Measurements from ENCODE around the gene CHAT.

GRCh38 chr10:49614242-49615198 lies 683 bp downstream of the CHAT start:
- peak; percentile 99 for TF ChIP-seq EZH2 (IDR thresholded peaks at IDR 0.05; ENCODE audit: low read length)
- no peak for TF ChIP-seq CTCF (optimal IDR thresholded peaks at IDR 0.05 in 1 of 3, IDR thresholded peaks at IDR 0.05 in 1 of 3, conservative IDR thresholded peaks at IDR 0.05 in 1 of 3; ENCODE audit: extremely low read depth in 1 of 3, insufficient read depth in 2 of 3, low read length in 3 of 3)
